GM18861 (cell line): ENCODE data around the gene RSPO3.

Experiments used
- ATAC-seq: cut with Tn5 transposase; IDR thresholded peaks from one replicate; pipeline ENCODE4 v1.9.1; 2021; ENCODE audit not compliant: unreplicated experiment

RSPO3 gene

GRCh38 chr6:127110712-127111111 lies 7.8 kb upstream of the RSPO3 start:
- ATAC-seq, result no peak

GRCh38 chr6:127111526-127111925 lies 6.9 kb upstream of the RSPO3 start:
- no peak for ATAC-seq

GRCh38 chr6:127114214-127114760 lies 4.2 kb upstream of the RSPO3 start:
- ATAC-seq, result no peak

GRCh38 chr6:127115084-127115655 lies 3.3 kb upstream of the RSPO3 start:
- no peak for ATAC-seq

- no peak for ATAC-seq
Observed at GRCh38 chr6:127115746-127116145, 2.7 kb upstream of the RSPO3 start.

GRCh38 chr6:127117979-127118297 lies 533 bp upstream of the RSPO3 start:
- ATAC-seq, result no peak

GRCh38 chr6:127119102-127120022 lies 891 bp downstream of the RSPO3 start:
- peak; percentile 41 for ATAC-seq

- no peak for ATAC-seq
Observed at GRCh38 chr6:127120023-127120786, 1.7 kb downstream of the RSPO3 start.

- ATAC-seq, result peak; percentile 91
Observed at GRCh38 chr6:127120787-127121636, 2.5 kb downstream of the RSPO3 start.

GRCh38 chr6:127121637-127121960 lies 3.1 kb downstream of the RSPO3 start:
- ATAC-seq, result no peak

- no peak for ATAC-seq
Observed at GRCh38 chr6:127124172-127124571, 5.7 kb downstream of the RSPO3 start.

- no peak for ATAC-seq
Observed at GRCh38 chr6:127124680-127125079, 6.2 kb downstream of the RSPO3 start.

GRCh38 chr6:127128066-127128465 lies 9.6 kb downstream of the RSPO3 start:
- no peak for ATAC-seq

- no peak for ATAC-seq
Observed at GRCh38 chr6:127129251-127129650, 10.8 kb downstream of the RSPO3 start.

GRCh38 chr6:127131275-127131674 lies 12.8 kb downstream of the RSPO3 start:
- ATAC-seq, result no peak

GRCh38 chr6:127131772-127132376 lies 13.4 kb downstream of the RSPO3 start:
- no peak for ATAC-seq

GRCh38 chr6:127134136-127134535 lies 15.7 kb downstream of the RSPO3 start:
- no peak for ATAC-seq

- no peak for ATAC-seq
Observed at GRCh38 chr6:127136786-127137185, 18.3 kb downstream of the RSPO3 start.

GRCh38 chr6:127146932-127147331 lies 28.5 kb downstream of the RSPO3 start:
- no peak for ATAC-seq

- ATAC-seq, result no peak
Observed at GRCh38 chr6:127147534-127147933, 29.1 kb downstream of the RSPO3 start.
